ENCODE data around the gene NUDT14.

NUDT14 gene

DNA sequence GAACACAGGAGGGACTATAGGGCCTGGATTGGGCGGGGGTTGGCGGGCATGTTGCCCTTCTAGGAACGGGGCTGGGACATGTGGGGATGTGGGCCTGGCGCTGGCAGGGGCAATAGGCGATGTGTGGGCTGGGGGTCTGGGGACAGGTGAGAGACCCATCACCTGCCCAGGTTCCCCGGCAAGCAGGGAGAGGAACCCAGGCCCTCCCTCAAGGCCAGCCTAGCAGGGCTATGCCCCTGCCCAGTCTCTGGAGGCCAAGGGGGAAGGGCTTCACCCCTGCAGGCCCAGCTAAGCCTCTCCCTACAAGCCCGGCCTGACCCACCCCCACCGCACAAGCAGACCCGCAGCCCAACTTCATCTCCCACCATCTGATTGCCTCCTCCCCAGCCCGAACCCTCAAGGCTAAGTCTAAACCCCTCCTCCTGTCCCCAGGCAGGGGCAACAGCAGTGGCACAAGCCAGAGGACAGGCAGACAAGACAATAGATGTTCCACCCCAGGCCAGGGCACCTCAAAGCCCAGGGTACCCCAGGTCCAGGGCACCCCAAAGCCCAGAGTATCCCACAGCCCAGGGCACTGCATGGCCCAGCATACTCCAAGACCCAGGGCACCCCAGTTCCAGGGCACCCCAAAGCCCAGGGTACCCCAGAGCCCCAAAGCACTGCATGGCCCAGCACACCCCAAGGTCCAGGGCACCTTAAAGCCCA, 19.0 kb downstream of the NUDT14 start:
- DNase-seq (ENCODE audit: insufficient read length, low spot score) (no peak), FAIRE-seq (no peak)

GRCh38 chr14:105161309-105161708, 19.8 kb downstream of the NUDT14 start:
- no peak for DNase-seq (ENCODE audit: insufficient read length, low spot score)

GRCh38 chr14:105160776-105161175, 20.3 kb downstream of the NUDT14 start:
- FAIRE-seq (no peak), DNase-seq (ENCODE audit: insufficient read length, low spot score) (no peak)

More at GRCh38 chr14:105161309-105161708, 19.8 kb downstream of the NUDT14 start:
- no peak for FAIRE-seq

GRCh38 chr14:105159344-105159743, 21.8 kb downstream of the NUDT14 start:
- DNase-seq (ENCODE audit: insufficient read length, low spot score), result no peak
- FAIRE-seq, result no peak

- DNase-seq (ENCODE audit: insufficient read length, low spot score) (no peak), FAIRE-seq (no peak)
Measured at GRCh38 chr14:105158794-105159193, 22.3 kb downstream of the NUDT14 start.

DNA sequence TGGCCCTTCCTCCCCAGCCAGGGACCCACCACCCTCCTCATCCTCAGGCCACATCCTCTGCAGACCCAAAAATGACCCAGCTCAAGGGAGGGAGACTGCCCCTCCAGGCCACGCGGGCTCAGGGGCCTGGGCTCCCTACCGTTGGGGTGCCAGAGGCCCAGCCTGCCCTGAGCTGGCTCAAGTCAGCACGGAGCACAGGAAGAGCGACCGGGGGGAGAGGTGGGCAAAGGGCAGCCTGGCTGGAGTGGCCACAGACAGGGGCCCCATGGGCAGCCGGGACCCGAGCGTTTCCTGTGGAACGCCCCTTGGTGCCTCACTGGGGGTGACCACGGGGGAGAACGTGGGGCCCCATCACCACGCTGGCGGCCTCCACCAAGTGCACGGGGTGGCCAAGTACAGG, 23.2 kb downstream of the NUDT14 start:
- no peak for DNase-seq (ENCODE audit: insufficient read length, low spot score)

GRCh38 chr14:105156414-105157375, 24.4 kb downstream of the NUDT14 start:
- DNase-seq (ENCODE audit: insufficient read length, low spot score) (no peak), FAIRE-seq (no peak)

More for the DNA sequence above, 23.2 kb downstream of the NUDT14 start:
- no peak for FAIRE-seq

DNA sequence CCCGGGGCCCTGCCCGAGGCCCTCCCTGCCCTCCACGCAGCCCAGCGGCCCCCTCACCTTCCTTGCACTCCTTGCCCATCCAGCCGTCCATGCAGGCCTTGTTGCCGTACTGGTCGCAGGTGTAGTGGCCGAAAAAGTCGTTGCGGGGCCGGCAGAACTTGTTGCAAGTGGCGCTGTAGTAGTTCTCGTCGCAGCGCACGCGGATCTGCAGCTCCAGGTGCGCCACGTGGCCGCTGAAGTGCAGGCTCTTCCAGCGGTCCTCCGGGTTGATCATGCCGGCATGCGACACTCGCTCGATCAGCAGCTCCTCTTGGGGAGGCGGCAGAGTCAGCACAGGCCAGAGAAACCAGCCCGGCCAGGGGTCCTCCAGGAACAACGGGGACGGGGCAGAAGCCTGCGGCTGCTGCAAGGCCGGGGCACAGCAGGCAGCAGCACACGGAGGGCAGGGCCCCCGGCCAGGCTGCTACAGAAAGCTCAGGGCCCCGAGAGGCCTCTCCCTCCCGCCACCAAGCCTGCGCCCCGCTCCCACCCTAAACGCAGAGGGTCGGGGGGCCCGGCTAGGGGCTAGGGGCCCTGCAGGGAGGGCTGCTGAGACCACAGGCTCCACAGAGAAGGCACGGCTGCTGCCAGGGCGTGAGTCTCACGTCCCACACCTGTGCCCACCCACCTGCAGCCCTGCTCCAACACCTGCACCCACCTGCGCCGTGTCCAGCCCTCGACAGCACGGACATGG, 25.3 kb downstream of the NUDT14 start:
- FAIRE-seq (no peak), DNase-seq (ENCODE audit: insufficient read length, low spot score) (no peak)

DNA sequence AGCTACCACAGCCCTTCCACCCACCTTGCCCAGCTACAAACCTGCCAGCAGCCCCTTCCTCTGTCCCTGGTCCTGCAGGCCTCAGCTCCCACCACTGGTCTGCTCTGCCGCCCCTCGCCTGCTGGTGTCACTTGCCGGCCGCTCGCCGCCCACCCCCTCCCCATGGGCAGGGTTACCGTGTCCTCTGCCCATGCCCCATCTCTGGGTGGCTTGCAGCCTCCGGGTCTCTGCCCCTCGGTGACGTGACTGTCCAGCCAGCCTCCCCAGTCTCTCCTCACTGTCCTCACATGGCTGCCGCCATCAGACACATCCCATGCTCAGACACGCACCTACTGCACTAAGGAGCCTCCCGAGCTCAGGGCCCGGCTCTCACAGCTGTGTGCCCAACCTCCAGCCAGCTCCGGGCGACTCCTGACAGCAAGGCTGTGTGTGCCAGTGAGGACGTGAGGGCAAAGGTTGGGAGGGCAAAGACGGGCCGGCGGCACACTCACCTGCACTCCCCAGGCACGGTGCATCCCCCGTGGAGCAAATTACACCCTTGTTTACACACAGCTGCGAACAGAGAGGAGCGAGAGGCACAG, 26.0 kb downstream of the NUDT14 start:
- DNase-seq (ENCODE audit: insufficient read length, low spot score) (no peak), FAIRE-seq (no peak)

DNA sequence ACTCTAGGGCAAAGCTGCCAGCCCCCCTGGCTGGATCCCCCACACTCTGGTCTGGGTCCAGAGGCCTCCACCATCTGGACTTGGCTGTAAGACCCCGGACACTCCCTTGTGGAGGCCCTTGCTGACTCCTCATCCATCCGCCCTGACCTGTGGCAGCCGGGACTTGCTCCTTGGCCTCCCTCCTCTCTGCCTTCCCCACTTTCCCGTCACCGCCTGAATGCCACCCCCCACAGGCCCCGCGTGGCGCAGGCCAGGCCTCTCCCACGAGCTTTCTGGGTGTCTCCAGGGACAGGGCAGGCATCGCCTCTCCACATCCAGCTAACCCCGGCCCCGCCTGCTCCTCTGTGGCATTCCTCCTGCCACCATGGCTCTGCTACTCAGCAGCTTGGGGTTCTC, 26.6 kb downstream of the NUDT14 start:
- DNase-seq (ENCODE audit: insufficient read length, low spot score) (no peak), FAIRE-seq (no peak)

DNA sequence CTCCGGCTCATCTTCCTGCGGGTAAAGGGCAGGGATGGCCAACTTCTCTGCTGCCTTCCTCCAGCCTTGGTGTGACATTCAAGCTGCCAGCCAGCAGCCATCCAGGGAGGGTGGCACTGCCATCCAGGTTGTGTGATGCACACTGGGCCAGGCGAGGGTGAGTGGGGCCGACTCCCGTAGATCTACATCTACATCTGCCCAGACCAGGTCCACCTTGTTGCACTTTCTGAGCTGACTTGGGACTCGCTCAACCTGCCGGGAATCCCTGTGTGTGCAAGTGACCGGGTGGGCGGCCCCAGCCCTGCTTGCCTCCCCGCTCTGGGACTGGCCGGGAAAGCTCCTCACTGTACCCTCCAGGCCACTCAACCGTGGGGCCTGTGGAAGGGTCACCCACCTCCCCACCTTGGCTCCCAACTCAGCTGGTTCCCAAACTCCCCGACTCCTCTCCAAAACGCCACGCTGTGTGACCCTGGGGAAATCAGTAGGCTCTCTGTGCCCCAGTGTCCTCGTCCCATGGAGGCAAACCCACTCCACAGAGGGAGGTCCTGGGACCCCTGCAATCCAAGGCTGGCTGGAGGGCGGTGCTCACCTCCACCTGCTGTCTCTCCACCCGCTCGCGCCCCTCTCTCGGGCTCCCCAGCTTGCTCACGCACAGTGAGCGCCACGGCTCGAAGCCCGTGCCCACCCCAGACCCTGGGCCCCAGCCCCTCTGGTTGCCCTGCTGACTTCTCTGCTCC, 27.2 kb downstream of the NUDT14 start:
- DNase-seq (ENCODE audit: insufficient read length, low spot score) (no peak), FAIRE-seq (no peak)

GRCh38 chr14:105153331-105153731, 27.8 kb downstream of the NUDT14 start:
- FAIRE-seq, result no peak
- no peak for DNase-seq (ENCODE audit: insufficient read length, low spot score)

GRCh38 chr14:105152794-105153241, 28.3 kb downstream of the NUDT14 start:
- DNase-seq (ENCODE audit: insufficient read length, low spot score) (no peak), FAIRE-seq (no peak)

- FAIRE-seq (no peak), DNase-seq (ENCODE audit: insufficient read length, low spot score) (no peak)
Measured at GRCh38 chr14:105151838-105152793, 29.0 kb downstream of the NUDT14 start.

- no peak for FAIRE-seq
- no peak for DNase-seq (ENCODE audit: insufficient read length, low spot score)
Measured at GRCh38 chr14:105151084-105151837, 29.9 kb downstream of the NUDT14 start.

- FAIRE-seq, result no peak
- DNase-seq (ENCODE audit: insufficient read length, low spot score), result no peak
Measured at GRCh38 chr14:105150368-105151083, 30.6 kb downstream of the NUDT14 start.

GRCh38 chr14:105150026-105150367, 31.1 kb downstream of the NUDT14 start:
- FAIRE-seq, result no peak
- no peak for DNase-seq (ENCODE audit: insufficient read length, low spot score)

Measured in HTR-8/SVneo (cell line).